Loucy (cell line): ENCODE measurements around the gene C4BPB.

Experiments used
- EZH2phosphoT487 ChIP-seq: fragments of 200-600 bp; IDR thresholded peaks from 2 replicates; pipeline ENCODE4 v1.6.1; 2018; ENCODE audit warnings: antibody characterized with exemption, mild to moderate bottlenecking, moderate library complexity, borderline replicate concordance
- TF ChIP-seq, protein P1 (sequence below): fragments of 200-600 bp; sonication (generic); conservative IDR thresholded peaks from 2 replicates; pipeline ENCODE4 v1.5.1; 2014; ENCODE audit warnings: mild to moderate bottlenecking, antibody characterized with exemption, low read length

DNA sequence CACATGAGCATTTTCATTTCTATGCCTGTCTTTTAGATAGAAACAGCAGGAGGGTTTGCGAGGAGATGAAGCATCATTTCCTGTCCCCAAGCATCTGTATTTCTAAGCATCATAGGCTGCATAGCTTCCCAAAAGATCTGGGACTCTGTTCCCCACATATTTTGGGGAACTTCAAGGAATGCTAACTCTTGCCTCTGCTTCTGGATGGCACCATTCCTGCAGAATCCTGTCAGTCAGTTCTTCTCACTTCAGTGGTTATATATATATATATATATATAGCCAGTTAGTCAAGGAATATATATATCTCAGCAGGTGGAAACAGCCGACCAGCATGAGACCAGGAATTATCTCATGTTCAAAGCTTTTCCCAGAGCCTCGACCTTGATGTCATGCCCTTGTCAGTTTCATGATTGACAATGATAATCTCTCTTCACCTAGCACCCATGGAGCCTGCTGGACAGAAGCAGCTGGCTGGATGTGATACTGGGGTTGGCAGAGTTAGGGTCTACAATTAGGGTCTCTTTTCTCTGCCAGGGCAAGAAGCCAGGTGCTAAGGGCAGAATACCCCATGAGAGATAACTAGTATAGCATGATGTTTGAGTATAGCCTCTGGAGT, 33.2 kb upstream of the C4BPB start:
- TF ChIP-seq, protein P1, sequence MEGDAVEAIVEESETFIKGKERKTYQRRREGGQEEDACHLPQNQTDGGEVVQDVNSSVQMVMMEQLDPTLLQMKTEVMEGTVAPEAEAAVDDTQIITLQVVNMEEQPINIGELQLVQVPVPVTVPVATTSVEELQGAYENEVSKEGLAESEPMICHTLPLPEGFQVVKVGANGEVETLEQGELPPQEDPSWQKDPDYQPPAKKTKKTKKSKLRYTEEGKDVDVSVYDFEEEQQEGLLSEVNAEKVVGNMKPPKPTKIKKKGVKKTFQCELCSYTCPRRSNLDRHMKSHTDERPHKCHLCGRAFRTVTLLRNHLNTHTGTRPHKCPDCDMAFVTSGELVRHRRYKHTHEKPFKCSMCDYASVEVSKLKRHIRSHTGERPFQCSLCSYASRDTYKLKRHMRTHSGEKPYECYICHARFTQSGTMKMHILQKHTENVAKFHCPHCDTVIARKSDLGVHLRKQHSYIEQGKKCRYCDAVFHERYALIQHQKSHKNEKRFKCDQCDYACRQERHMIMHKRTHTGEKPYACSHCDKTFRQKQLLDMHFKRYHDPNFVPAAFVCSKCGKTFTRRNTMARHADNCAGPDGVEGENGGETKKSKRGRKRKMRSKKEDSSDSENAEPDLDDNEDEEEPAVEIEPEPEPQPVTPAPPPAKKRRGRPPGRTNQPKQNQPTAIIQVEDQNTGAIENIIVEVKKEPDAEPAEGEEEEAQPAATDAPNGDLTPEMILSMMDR: no peak
- TF ChIP-seq EZH2phosphoT487: no peak
